Esophagus muscularis mucosa (tissue), 4 donors: ENCODE data around the gene GCK.

ENCODE experiments used
- CTCF ChIP-seq, 3 experiments: fragments of 200-600 bp in 2 of 3; fragments of 450-650 bp in 1 of 3; sonication (generic) in 2 of 3; IDR thresholded peaks; one replicate each; pipeline ENCODE4 v1.5.1; 2017 to 2019; ENCODE audit warnings: antibody characterized with exemption in 3 of 3, mild to moderate bottlenecking in 2 of 3, moderate library complexity in 1 of 3
- EP300 ChIP-seq: sonication (generic); formaldehyde crosslinking; IDR thresholded peaks from one replicate; pipeline ENCODE4 v1.6.1; 2017; ENCODE audit warnings: antibody characterized with exemption
- POLR2A ChIP-seq: fragments of 450-650 bp; IDR thresholded peaks from one replicate; pipeline ENCODE4 v1.6.1; 2017; ENCODE audit warnings: antibody characterized with exemption, moderate library complexity, mild to moderate bottlenecking, low read depth

- no peak for TF ChIP-seq POLR2A
- TF ChIP-seq CTCF (IDR thresholded peaks at IDR 0.05): no peak
- no peak for TF ChIP-seq EP300
Observed at GRCh38 chr7:44194069-44194468, 4.8 kb upstream of the GCK start.
